Measurements from ENCODE around the gene ABCG5.

Gene ABCG5

GRCh38 chr2:43826305-43827250, 12.1 kb downstream of the ABCG5 start:
- no peak for ATAC-seq
- Mint-ChIP-seq H3K4me3 (no peak overlapping the region), H3K36me3 (no peaks in the 10 kb centered on the region), H3K4me1 (peaks cover 5% of the 10 kb centered on the region), H3K27ac (no peak overlapping the region), H3K9me3 (no peaks in the 10 kb centered on the region)
- no peak for DNase-seq (ENCODE audit: low spot score in 2 of 2)

DNA sequence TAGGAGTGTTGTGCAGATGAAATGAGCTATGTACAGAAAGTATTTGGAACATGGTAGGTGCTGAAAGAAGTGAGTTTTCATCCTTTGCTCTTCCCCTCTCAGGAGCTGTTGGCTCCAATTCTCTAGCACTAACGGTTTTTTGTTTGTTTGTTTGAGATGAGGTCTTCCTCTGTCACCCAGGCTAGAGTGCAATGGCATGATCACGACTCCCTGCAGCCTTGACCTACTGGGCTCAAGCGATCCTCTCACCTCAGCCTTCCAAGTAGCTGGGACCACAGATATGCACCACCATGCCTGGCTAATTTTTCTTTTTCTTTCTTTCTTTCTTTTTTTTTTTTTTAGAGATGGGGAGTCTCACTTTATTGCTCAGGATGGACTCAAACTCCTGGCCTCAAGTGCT, 12.8 kb downstream of the ABCG5 start:
- H3K4me3 Mint-ChIP-seq = no peak overlapping the region
- H3K4me1 Mint-ChIP-seq = no peaks in the 10 kb centered on the region
- H3K36me3 Mint-ChIP-seq = no peaks in the 10 kb centered on the region
- ATAC-seq (no peak), DNase-seq (ENCODE audit: low spot score in 2 of 2) (no peak)
- no peaks in the 10 kb centered on the region for H3K9me3 Mint-ChIP-seq
- H3K27ac Mint-ChIP-seq = no peak overlapping the region

DNA sequence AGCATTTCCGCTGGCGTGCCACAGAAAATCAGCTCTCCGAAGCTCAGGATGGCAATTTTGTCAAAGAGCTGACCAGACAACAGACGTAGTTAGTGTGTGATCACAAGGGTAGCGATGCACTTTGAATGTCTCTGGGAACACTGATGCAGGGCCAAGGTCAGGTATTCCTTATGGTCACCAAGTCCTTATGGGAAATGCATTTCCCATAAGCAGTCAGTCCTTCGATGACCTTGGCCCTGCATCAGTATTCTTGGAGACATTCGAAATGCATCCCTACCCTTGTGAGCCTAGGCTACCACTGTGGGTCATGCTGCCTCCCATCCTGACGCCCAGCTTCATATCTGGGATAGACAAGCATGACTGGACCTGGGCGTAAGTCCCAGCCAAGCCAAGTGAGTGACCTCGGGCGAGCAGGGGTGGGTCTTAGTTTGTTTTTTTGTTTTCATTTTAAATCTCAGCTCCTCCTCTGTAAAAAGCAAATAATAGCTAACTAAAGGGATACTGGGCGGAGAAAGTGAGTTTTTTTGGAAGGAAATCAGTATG, 13.6 kb downstream of the ABCG5 start:
- Mint-ChIP-seq H3K27ac (no peak overlapping the region), H3K4me3 (no peak overlapping the region), H3K36me3 (no peaks in the 10 kb centered on the region), H3K4me1 (no peaks in the 10 kb centered on the region), H3K9me3 (no peaks in the 10 kb centered on the region)
- ATAC-seq (no peak), DNase-seq (ENCODE audit: low spot score in 2 of 2) (no peak)

- no peak for ATAC-seq
- no peaks in the 10 kb centered on the region for H3K36me3 Mint-ChIP-seq
Measured at GRCh38 chr2:43824512-43824911, 14.1 kb downstream of the ABCG5 start.

DNA sequence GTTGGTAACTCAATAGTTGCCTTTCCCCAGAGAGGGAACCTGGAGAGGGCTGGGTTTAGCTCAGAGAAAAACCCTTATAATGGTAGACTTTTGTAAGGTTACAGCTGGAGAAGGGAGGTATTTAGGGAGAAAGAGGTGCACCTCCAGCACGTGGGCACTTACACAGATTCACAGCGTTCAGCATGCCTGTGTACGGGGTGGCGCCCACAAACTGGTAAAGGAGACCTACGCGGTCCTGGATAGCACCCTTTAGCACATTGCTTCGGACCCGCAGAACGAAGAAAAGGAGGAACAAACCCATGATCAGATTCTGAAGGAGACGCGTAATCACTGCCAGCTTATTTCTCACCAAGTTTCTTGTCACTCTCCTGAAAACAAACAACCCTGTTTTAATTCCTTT, 14.9 kb downstream of the ABCG5 start:
- H3K36me3 Mint-ChIP-seq = no peaks in the 10 kb centered on the region
- H3K9me3 Mint-ChIP-seq = no peaks in the 10 kb centered on the region
- no peaks in the 10 kb centered on the region for H3K4me1 Mint-ChIP-seq
- no peak overlapping the region for H3K4me3 Mint-ChIP-seq
- H3K27ac Mint-ChIP-seq = no peak overlapping the region
- ATAC-seq (no peak), DNase-seq (ENCODE audit: low spot score in 2 of 2) (no peak)

More at GRCh38 chr2:43824512-43824911, 14.1 kb downstream of the ABCG5 start:
- H3K9me3 Mint-ChIP-seq = no peaks in the 10 kb centered on the region
- no peaks in the 10 kb centered on the region for H3K4me1 Mint-ChIP-seq
- no peak overlapping the region for H3K27ac Mint-ChIP-seq
- no peak overlapping the region for H3K4me3 Mint-ChIP-seq
- DNase-seq (ENCODE audit: low spot score in 2 of 2) = no peak

- DNase-seq (ENCODE audit: low spot score in 2 of 2) = no peak
- H3K9me3 Mint-ChIP-seq = no peaks in the 10 kb centered on the region
- ATAC-seq = no peak
- H3K4me1 Mint-ChIP-seq = no peaks in the 10 kb centered on the region
- no peak overlapping the region for H3K27ac Mint-ChIP-seq
- H3K36me3 Mint-ChIP-seq = no peaks in the 10 kb centered on the region
- H3K4me3 Mint-ChIP-seq = no peak overlapping the region
Measured at GRCh38 chr2:43822839-43823238, 15.8 kb downstream of the ABCG5 start.

DNA sequence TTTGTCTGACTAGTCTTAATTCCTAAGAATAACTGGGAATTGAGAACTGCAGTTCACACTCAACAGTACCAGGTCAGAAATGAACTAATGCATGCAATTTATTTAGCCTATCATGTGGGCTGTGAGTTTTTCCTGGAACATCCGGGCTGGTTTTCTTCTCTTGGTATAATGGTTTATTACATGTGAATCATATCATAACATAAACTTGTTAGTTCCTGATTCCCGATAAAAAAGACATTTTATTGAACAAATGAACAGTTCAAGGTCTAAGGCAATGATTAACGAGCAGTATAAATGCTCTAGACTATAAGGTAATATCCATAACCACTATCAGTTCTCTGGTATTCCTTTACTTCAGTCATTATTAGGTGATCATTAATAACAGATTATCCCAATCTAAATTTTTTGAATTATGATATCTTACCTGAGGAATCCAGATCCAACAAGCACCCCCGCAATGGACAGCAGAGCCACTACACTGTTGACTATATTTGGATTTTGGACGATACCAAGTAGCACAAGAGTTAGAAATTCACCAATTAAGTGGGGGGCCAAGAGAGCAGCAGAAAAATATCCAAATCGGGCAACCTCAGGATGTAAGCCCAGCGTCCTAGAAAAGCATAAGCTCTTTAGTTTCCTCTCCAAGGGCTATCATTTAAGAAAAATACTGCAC, 19.0 kb downstream of the ABCG5 start:
- no peaks in the 10 kb centered on the region for H3K36me3 Mint-ChIP-seq
- no peak for ATAC-seq
- peaks cover 5% of the 10 kb centered on the region for H3K4me1 Mint-ChIP-seq
- no peak for DNase-seq (ENCODE audit: low spot score in 2 of 2)
- H3K4me3 Mint-ChIP-seq = no peak overlapping the region
- no peak overlapping the region for H3K27ac Mint-ChIP-seq
- peaks cover 3% of the 10 kb centered on the region for H3K9me3 Mint-ChIP-seq

GRCh38 chr2:43818761-43819160, 19.9 kb downstream of the ABCG5 start:
- ATAC-seq (peak; percentile 66), DNase-seq (ENCODE audit: low spot score in 2 of 2) (no peak)
- peaks cover 5% of the 10 kb centered on the region for H3K4me1 Mint-ChIP-seq
- H3K27ac Mint-ChIP-seq = no peak overlapping the region
- H3K4me3 Mint-ChIP-seq = no peak overlapping the region
- H3K9me3 Mint-ChIP-seq = peaks cover 3% of the 10 kb centered on the region
- H3K36me3 Mint-ChIP-seq = no peaks in the 10 kb centered on the region

DNA sequence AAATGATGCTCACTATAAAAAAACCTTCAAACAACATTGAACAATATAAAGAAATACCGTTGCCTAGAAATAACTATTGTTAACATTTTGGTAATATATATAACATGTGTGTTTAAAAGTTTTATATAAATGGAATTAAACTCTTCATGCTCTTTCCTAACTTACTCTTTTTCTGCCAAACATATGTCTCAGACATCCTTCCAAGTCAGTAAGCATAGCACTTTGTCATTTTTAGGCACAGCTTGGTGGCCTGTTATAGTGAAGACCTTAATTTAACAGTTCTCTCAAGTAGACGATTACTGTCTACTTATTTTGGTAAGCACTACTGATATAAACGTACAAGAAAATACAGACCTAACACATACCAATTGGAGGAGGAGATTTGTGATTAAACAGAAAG, 23.9 kb downstream of the ABCG5 start:
- H3K9me3 Mint-ChIP-seq = peaks cover 3% of the 10 kb centered on the region
- H3K27ac Mint-ChIP-seq = no peak overlapping the region
- DNase-seq (ENCODE audit: low spot score in 2 of 2) = no peak
- ATAC-seq = no peak
- no peak overlapping the region for H3K4me3 Mint-ChIP-seq
- peaks cover 5% of the 10 kb centered on the region for H3K4me1 Mint-ChIP-seq
- no peaks in the 10 kb centered on the region for H3K36me3 Mint-ChIP-seq

- DNase-seq (ENCODE audit: low spot score in 2 of 2) = no peak
- no peak for ATAC-seq
- peaks cover 5% of the 10 kb centered on the region for H3K4me1 Mint-ChIP-seq
Measured at GRCh38 chr2:43812947-43813346, 25.7 kb downstream of the ABCG5 start.

GRCh38 chr2:43812006-43812405, 26.6 kb downstream of the ABCG5 start:
- DNase-seq (ENCODE audit: low spot score in 2 of 2) (no peak), ATAC-seq (no peak)
- Mint-ChIP-seq H3K36me3 (no peaks in the 10 kb centered on the region), H3K4me1 (peaks cover 5% of the 10 kb centered on the region), H3K9me3 (peaks cover 3% of the 10 kb centered on the region), H3K4me3 (no peak overlapping the region), H3K27ac (no peak overlapping the region)

More at GRCh38 chr2:43812947-43813346, 25.7 kb downstream of the ABCG5 start:
- Mint-ChIP-seq H3K27ac (no peak overlapping the region), H3K4me3 (no peak overlapping the region), H3K9me3 (peaks cover 3% of the 10 kb centered on the region), H3K36me3 (no peaks in the 10 kb centered on the region)

DNA sequence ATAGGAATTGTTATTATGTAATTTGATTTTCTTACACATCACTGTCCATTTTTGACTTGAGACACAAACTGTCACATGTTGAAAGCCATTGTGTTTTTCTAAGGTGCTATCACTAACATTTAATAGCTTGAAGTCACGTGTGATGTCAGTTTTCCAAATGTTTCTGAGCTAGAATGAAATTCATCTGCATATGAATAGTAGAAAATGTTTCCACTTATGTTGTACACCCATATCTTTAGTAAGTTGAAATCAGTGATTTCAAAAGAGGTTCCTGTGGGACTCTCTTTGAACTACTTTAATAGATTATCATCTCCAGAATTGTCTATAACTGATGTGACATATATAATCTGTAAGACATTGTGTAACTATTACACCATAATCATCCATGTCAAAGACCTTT, 27.8 kb downstream of the ABCG5 start:
- Mint-ChIP-seq H3K27ac (no peak overlapping the region), H3K4me3 (no peak overlapping the region), H3K9me3 (no peaks in the 10 kb centered on the region), H3K36me3 (no peaks in the 10 kb centered on the region), H3K4me1 (peaks cover 5% of the 10 kb centered on the region)
- ATAC-seq (no peak), DNase-seq (ENCODE audit: low spot score in 2 of 2) (no peak)

- Mint-ChIP-seq H3K27ac (no peak overlapping the region), H3K36me3 (no peaks in the 10 kb centered on the region), H3K4me3 (no peak overlapping the region), H3K4me1 (peaks cover 1% of the 10 kb centered on the region), H3K9me3 (no peaks in the 10 kb centered on the region)
- ATAC-seq = no peak
- no peak for DNase-seq (ENCODE audit: low spot score in 2 of 2)
Measured at GRCh38 chr2:43810452-43810851, 28.2 kb downstream of the ABCG5 start.

DNA sequence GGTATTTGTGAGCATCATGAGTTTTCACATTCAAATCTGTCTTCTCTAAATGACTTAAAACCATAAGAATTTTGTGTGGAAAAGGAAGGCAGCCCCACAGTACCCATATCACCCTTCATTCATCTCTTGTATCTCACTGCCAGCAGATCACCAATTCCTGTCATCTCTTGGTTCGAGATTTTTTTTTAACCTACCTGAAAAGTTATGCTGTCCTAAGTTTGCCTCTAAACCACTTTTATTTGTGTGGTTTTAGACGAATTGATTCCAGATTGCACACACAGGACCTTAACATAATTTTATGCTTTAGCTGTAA, 32.0 kb downstream of the ABCG5 start:
- H3K4me3 Mint-ChIP-seq = no peak overlapping the region
- no peaks in the 10 kb centered on the region for H3K9me3 Mint-ChIP-seq
- no peak overlapping the region for H3K27ac Mint-ChIP-seq
- H3K36me3 Mint-ChIP-seq = no peaks in the 10 kb centered on the region
- no peaks in the 10 kb centered on the region for H3K4me1 Mint-ChIP-seq
- DNase-seq (ENCODE audit: low spot score in 2 of 2) (no peak), ATAC-seq (no peak)

DNA sequence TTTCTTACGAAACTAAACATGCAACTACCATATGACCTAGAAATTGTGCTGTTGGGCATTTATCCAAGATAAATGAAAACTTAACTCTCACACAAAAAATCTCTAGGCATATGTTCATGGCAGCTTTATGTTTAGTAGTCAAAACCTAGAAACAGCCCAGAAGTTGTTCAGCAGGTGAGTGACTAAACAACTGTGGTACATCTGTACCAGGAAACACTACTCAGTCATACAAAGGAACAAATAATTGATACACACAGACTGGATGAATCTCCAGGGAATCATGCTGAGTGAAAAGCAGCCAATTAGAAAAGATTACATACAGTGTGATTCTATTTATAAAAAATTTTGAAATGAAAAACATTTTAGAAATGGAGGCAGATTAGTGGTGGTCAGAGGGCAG, 35.5 kb downstream of the ABCG5 start:
- DNase-seq (ENCODE audit: low spot score in 2 of 2) (no peak), ATAC-seq (no peak)
- H3K4me3 Mint-ChIP-seq = no peak overlapping the region
- no peak overlapping the region for H3K27ac Mint-ChIP-seq
- no peaks in the 10 kb centered on the region for H3K9me3 Mint-ChIP-seq
- H3K36me3 Mint-ChIP-seq = no peaks in the 10 kb centered on the region
- no peaks in the 10 kb centered on the region for H3K4me1 Mint-ChIP-seq

GRCh38 chr2:43802135-43802534, 36.5 kb downstream of the ABCG5 start:
- no peaks in the 10 kb centered on the region for H3K36me3 Mint-ChIP-seq
- H3K4me1 Mint-ChIP-seq = no peaks in the 10 kb centered on the region
- no peak overlapping the region for H3K27ac Mint-ChIP-seq
- no peaks in the 10 kb centered on the region for H3K9me3 Mint-ChIP-seq
- no peak overlapping the region for H3K4me3 Mint-ChIP-seq
- DNase-seq (ENCODE audit: low spot score in 2 of 2) (no peak), ATAC-seq (no peak)

All from stimulated activated effector memory CD8-positive, alpha-beta T cell treated with anti-CD3 and anti-CD28 coated beads, Interleukin-12 subunit alpha, Interleukin-12 subunit beta, amount 100 ng/mL, for 72 hours (primary cell).